GM12864 (cell line): ENCODE results near the gene TNP2.

Experiments used
- DNase-seq: peaks from one replicate; pipeline ENCODE4 v3.0.0-alpha.2; 2011; ENCODE audit warnings: low read depth
- H3K4me3 ChIP-seq: 2 replicates; pipeline ENCODE4 v1.5.1; 2011; ENCODE audit warnings: mild to moderate bottlenecking, low read depth, low read length, control low read depth
- CTCF ChIP-seq: IDR thresholded peaks from 2 replicates; pipeline ENCODE4 v1.5.1; 2011; ENCODE audit warnings: low read depth, mild to moderate bottlenecking, moderate library complexity, low read length, control low read depth, inconsistent platforms; ENCODE audit errors: missing control alignments

Gene TNP2

DNA sequence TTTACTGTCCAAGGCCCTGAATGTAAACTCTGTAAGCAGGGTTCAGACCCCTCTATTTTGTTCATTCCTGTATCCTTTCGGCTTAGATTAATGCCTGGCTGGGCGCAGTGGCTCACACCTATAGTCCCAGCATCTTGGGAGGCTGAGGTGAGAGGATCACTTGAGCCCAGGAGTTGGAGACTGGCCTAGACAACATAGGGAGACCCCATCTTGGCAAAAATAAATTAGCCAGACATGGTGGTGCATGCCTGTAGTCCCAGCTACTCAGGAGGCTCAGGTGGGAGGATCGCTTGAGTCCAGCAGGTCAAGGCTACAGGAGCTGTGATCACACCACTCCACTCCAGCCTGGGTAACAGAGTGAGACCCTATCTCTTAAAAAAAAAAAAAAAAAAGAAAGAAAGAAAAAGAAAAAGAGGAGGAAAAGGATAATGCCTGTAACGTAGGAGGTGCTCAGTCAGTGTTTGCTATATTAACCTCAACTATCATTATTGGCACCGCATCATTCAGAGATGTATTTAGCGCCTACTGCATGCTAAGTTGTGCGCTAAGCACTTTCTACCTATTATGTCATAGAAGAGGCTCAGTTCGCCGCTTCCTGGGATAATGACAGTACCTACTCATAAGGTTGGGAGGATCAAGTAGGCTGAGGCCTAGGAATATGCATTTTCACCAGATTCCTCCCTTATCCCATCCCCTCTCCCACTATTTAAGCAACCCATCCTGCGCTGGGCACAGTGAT is 18.2 kb downstream of the TNP2 start:
- H3K4me3 ChIP-seq, result no peak overlapping the region
- DNase-seq, result no peak
- TF ChIP-seq CTCF, result no peak

- no peak for DNase-seq
- no peak overlapping the region for H3K4me3 ChIP-seq
- TF ChIP-seq CTCF, result no peak
Observed at GRCh38 chr16:11250091-11250785, 18.9 kb downstream of the TNP2 start.

GRCh38 chr16:11249233-11250061 is 19.7 kb downstream of the TNP2 start:
- no peak overlapping the region for H3K4me3 ChIP-seq
- no peak for TF ChIP-seq CTCF
- DNase-seq, result no peak

- no peak for TF ChIP-seq CTCF
- DNase-seq, result no peak
- no peak overlapping the region for H3K4me3 ChIP-seq
Observed at GRCh38 chr16:11248133-11248532, 21.0 kb downstream of the TNP2 start.

DNA sequence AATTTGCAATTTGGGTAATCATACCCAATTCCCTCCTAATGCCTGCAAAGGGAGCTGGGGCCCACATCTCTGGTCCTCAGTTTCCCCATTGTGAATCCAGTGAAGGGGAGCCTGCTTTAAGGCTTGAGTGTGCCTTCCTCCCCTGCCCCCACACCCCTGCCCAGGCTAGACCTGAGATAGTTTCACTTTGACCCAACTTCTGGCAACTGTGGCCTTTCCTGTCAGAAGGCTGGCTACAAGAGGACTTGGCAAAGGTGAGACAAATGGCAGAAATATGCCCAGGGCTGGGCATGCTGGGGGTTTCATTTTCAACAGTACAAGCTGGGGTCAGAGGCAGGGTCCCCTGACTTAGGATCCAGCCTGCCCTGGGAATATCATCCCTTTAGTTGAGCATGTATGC is 23.1 kb downstream of the TNP2 start:
- TF ChIP-seq CTCF, result no peak
- no peak for DNase-seq

DNA sequence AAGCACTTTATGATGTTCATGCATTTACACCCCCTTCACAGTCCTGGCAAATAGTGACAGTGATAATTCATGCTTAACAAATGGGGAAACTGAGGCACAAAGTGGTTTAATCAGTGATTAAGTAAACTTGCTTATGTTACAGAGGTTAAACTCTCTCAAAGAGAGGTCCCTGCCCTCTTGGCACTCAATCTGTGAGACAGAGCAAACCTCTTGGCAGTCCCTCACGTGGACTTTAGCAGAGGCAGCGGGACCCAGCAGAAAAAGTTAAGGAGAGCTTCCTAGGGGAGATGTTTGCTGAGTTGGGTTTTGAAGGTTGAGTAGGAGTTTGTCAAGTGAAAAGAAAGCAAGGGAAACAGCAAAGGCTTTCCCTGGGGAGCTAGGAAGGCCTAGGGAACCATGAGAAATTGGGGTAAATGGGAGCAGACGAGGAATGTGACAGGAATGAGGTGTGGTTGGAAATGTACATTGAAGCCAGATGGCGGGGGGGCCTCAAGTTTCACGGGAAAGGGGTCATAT is 23.8 kb downstream of the TNP2 start:
- no peak for DNase-seq
- H3K4me3 ChIP-seq, result no peak overlapping the region
- no peak for TF ChIP-seq CTCF

More for the DNA sequence above, 23.1 kb downstream of the TNP2 start:
- H3K4me3 ChIP-seq, result no peak overlapping the region
